Esophagus mucosa (tissue), 1 donor: ENCODE results near the gene PRDX3. TPM values are rescaled to one million over a fixed set of nuclear protein-coding genes. Genes with fewer than 3 reads are reported as not detected.

Experiments
- ATAC-seq: fragments of 200-7000 bp; cut with Tn5 transposase; one replicate; pipeline ENCODE4 v1.9.1; 2020
- total RNA-seq: library from RNA; stranded (reverse); gene quantifications from one replicate; pipeline ENCODE4 v1.2.4, GENCODE V29; 2023
- donor health status: DM: yes; HTN: yes; CAD: no.

PRDX3 gene
- 72.1 TPM for total RNA-seq

DNA sequence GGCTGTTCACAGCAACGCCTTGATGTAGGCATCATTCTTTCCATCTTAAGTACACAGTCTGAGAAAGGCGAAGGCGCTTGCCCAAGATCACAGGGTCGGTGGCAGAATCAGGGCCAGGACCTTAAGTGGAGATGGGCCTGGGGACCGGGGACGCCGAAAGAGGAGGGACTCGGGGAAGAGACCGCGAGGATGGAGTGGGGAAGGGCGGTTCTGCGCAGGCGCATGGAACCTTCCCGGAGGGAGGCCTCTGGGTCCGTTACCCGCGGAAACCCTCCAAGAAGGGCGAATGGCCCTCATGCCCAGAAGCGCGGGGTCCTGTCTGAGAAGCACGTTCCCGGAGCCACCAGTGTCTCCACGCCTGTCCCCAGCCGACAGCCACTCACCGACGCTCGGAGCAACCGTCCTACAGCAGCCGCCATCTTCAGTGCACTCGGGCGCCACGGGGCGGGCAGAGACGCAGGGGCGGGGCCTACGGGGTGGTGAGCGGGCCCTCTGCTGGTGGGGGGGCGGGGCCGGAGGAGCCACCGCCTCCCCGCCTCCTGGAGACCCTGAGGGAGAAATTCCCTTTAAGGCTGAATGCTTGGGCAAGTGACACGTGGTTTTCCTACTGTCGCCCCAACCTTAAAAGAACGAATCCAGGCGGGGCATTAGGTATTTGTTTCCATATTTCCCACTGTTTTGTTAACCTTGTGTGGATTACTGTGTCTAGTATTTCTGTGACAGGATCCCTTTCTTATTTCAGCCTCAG is at the start of gene PRDX3:
PRDX3 (minus strand) TSS at position 441 of the 748 bp plus-strand sequence; CDS start at position 419, 22 bp downstream.
- ATAC-seq = peak; percentile 94

DNA sequence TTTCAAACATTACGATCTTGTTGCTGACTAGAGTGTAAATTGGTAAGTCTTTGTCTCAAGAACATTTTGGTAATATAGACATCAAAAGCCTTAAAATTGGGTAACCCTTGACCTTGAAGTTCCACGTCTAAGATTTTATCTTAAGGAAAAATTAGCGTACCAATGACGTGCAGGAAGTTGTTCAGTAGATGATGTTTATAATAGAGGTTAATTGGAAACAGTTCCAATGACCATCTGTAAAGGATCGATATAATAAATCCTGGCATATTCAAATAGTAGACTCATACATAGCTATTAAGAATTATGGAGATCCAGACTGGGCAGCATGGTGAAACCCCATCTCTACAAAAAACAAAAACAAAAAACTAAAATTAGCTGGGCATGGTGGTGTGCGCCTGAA is 49.2 kb upstream of the PRDX3 start:
- no peak for ATAC-seq

DNA sequence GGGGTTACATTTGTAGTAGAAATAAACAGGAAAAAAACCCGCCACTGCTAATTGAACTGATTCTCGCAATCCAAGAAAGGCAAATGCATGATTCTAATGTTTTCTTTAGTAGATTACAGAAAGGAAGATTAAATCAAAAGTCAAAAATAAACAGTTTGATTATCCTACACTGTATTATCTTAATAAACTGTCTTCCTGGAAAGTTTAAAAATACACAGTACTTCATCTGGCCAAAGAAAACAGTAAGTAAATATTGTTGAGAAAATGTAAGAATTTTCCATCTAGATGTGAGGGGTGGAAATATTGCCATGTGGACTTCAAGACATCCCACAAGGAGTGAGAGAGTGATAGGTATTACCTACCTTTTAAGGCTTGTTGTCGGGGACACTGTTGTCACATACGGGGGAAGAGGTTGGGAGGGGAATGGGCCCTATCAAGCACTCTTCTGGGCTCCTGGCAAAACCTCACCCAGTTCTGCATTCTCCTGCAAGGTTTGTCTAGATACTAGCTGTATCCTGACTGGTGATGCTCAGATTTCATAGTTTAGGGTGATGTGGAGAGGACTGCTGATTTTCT is 46.6 kb upstream of the PRDX3 start:
- no peak for ATAC-seq

DNA sequence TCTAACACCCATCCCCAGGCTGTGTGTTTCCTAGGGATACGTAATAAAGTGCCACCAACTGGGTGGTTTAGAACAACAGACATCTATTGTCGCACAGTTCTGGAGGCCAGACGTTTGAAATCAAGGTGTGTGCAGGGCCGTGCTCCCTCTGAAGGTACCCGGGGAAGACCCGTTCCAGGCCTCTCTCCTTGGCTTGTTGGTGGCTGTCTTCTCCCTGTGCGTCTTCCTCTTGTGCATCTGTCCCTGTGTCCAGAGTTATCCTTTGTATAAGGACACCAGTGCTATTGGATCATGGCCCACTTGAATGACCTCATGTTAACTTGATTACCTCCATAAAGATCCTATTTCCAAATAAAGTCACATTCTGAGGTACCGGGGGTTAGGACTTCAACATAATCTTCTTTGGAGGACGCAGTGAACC is 44.4 kb upstream of the PRDX3 start:
- ATAC-seq = no peak

DNA sequence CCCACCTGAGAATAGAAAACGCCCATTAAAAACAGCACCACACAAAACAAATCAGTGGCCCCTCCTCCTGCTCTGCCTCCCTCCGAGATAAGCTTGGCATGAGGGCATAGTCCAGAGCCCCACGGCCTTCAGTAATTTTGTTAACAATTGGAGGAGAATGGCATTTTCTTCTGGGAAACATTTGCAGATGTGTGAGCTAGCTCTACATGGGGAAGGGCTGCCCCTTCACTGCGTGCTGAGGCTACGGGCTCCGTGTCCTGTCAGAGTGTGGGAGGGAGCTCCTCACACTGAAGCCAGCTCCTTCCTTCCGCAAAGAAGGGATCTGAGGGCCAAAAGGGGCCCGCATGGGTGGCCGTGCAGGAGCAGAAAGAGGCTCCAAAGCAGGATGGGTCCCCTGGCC is 43.9 kb upstream of the PRDX3 start:
- no peak for ATAC-seq

DNA sequence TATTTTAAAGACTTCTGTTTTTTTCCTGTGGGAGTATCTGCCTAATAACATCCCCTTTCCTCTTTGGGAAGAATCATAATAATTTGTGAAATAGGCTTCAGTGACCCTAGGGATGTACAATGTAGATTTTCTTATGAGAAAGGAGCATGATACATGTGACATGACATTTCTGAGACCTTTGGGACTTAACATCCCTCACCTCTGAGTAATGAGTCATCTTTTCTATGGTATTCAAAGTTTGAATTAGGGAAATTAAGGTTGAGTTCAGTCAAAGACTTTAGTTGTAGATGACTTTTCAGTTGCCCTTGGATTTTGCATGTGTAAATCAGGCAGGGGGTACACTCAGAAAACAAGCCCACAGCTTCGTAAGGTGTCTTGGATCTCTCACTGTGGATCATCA is 43.1 kb upstream of the PRDX3 start:
- no peak for ATAC-seq

DNA sequence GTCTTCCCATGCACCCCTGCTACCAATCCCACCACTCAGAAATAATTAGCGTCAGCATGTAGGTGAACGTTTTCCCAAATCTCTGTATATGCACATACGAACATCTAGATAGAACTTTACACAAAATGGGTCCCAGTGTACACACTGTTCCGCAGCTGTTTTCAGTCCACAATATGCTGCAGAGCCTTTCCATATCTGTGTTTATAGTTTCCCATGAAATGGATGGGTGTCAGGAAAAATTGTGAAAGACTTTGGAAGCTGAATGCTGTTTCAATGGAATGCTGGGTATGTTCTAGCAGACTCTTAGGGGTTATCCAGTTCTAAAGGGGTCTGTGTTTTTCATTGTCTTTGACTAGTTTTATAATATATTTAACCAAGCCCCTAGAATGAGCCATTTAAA is 42.6 kb upstream of the PRDX3 start:
- no peak for ATAC-seq

DNA sequence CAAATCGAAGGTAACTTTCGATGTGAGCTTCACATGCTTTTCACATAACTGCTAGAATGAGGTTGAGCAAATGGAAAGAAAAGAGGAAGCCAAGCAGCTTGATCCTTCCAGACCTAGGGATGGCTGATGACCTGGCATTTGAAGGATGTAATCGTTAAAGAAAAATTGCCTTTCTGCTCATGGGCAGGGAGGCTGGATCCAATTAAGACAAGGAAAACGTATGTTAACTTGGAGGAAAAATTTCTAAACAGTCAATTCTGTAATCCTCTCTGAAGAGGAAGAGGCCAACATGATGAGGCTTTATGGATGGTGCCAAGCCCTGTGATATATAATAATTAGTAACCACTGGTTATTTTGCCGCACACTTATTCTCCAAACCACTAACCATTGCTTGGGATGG is 41.3 kb upstream of the PRDX3 start:
- ATAC-seq = no peak

DNA sequence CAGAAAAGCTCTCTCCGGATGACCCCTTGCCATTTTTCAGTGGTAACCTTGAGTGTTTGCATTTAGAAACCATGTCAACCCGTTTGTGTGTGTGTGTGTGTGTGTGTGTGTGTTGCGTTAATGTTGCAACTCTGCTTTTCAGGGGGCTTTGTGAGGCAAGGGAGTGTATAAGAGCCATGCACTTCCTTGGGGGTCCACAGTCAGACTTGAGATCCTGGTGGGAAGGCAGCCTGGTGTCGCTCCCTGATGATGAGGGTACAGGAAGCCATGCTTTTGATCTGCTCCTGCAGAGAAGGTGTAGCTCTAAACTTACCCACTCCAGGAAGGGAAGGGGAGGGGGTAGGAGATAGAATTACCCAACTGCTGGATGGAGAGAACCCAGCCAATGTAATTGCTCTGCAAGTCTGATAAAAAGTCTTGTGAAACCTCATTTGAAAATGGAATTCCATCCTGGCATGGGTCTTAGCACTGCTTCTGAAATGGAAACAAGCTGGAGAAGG is 39.4 kb upstream of the PRDX3 start:
- ATAC-seq = no peak

DNA sequence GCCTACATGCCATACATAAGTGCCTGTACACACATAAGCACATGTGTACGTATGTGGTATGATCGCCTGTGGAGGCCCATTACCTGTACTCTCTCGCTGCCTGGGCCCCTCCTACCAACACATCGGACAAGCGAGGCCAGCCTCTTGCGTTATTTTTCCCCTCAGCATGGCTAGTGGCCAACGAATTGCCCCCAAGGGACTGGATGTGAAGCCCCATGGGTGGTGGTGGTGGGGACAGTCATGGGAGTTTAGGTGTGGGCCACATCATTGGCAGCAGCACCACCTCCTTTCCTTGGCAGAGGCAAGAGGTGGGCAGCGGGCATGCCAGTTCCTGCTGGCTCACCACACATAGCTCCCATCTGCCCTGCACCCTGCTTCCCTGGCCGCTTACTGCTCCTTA is 38.8 kb upstream of the PRDX3 start:
- ATAC-seq = no peak

DNA sequence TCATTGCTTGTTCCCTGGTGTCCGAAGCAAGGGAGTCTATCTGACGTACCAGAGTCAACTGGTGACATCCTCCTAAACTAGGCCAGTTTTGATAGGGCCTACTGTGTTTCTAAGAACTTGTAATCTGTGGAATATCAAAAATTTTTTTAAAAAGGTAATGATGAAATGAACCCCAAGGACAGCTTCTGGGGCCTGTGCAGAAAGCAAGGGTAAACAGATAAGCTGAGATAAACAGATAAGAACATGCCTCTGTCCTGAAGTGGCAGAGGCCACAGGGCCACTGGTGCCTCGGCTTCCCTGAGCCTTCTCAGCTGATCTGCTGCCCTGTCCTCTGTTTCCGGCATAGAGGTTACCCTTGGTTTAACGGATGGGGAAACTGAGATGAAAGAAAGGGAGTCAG is 37.5 kb upstream of the PRDX3 start:
- no peak for ATAC-seq

DNA sequence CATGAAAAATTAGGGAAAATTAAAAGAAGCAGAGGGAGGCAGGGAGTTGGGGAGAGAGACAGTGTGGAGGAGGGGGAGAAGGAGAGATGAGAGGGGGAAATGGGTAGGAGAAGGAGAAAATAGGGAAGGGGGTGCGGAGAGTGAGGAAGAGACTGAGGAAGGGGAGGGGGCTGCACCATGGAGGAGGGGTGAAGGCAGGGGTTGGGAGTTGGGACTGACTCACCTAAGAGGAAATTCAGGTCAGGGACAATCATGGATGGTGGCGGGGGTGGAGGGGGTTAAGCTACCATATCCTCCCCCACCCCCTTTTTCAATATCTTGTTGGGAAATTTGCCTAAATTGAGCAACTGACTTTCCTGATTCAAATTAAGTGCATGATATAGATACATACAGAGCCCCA is 36.8 kb upstream of the PRDX3 start:
- no peak for ATAC-seq

DNA sequence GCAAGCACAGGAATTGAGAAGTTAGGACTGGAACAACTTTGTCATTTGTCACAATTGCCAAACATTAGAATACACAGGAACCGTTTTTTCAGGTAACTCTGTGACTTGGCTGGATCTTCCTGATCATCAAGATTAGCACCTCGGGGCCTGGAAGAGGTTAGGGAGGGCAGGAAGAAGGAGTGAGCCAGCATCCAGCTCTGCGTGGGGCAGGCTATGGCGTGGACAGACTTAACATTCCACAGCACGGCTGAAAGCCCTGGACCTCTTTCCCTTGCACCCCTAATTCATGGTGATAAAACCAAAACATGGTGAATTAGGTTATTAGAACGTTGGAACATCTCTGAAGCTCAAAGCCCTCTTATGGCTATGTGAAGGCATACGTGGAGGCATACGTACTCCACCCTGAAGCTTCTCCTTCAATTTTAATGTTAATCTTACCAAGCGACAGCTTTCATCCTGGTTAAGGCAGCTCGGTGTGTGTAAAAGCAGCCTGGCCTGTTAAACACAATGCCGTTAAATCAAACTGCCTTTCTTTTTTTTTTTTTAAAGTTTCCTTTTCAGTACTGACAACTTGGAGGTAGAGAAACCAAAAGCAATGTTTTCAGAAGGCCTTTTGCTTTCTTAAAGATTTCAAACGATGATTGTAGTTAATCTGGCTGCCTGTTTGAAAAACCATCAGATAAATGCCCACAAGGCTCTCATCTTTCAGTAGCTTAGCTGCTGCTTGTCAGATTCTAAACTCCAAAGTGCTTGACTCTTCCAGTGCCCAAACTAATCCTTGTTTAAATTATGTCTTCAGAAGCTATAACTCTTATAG is 33.2 kb upstream of the PRDX3 start:
- ATAC-seq = no peak

DNA sequence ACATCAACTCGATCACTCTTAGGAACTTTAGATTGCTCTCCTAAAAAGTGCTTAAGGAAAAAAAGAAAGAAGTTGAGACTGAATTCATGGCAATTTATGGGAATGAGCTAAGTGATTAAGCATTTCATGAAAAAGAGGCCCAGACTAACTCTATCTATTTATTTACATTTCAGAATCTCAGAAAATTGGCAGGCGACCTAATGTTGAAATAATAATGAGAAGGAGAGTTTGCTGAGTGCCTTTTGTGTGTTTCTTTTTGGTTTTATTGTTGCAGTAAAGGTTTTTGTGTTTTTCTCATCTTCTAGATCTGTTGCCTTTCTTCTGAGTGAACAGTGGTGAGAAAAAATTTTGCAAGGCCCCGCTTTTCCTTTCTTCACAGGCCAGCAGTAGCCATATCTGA is 32.6 kb upstream of the PRDX3 start:
- no peak for ATAC-seq

DNA sequence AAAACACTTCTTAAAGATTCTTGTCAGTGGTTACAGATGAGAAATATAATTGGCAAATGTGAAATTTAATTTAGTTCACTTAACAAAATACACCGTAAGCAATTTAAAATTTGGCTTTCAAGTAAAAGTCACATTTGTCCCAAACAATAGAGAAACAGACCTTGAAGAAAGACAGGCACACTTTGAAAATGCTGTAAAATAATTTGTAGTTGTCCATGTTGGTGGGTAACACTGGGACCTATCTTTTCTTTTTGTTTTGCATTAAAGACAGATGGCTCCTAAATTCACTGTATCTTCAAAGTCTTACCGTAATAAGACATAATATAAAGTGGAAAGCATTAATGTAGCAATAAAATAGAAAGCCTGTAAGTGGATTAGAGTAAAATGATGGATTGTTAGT is 32.0 kb upstream of the PRDX3 start:
- no peak for ATAC-seq

DNA sequence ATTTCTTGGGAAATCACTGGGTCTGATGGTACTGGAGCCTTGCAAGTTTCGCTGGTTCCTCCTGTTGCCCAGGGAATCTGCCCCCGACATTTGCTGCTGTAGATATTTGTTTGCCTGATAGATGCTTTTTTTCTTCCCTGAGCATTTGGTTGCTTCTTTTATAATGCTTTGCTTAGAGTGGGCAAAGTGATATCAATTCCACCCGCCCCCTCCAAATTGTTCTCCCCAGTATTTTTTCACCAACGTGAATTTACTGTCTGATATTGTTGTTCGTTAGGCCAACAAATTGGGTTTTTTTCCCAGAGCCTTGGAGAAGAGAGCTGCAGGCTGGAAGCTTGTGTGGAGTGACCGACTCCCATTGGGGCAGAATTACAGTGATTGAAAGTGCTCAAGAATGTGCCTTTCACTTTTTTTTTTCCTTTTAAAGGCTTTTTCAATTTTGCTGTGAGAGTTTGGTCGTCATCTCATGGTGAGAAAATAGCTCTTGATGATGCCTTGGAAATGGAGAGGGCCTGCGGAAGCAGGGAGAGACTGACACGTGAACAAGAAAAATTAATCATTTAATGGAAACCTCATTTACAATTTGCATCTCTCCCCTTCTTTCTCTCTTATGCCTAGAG is 31.2 kb upstream of the PRDX3 start:
- ATAC-seq = no peak

DNA sequence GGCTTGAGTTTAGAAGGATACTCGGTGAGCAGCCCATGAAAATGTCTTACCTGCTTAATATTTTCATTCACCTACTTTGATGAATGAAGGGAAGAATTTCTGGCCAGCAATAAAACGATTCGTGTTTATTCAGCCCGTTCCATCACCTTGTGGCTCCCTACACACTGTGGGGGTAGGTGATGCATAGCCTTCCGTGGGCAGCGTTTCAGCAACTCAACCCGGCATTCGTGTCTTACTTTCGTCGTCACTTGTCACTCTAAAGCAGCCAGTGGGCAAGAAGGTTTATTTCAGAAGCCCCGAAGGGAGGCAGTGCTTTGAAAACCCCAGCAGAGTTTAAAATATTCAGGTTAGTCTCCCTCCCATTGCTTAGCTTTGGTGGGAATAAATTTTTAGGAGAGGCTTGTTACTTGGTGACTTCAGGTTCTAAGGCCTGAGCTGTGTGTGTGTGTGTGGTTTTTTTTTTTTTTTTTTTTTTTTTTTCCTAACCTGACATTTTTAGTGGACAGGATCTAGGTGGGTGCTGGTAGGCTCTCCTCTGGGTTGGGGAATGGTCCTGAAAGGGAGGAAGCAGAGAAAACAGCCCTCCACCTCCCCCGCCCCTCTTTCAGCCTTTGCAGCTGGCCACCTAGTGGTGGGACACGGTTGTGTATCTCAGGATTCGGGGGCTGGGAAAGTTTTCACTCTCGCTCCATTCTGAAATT is 30.6 kb upstream of the PRDX3 start:
- ATAC-seq = no peak

DNA sequence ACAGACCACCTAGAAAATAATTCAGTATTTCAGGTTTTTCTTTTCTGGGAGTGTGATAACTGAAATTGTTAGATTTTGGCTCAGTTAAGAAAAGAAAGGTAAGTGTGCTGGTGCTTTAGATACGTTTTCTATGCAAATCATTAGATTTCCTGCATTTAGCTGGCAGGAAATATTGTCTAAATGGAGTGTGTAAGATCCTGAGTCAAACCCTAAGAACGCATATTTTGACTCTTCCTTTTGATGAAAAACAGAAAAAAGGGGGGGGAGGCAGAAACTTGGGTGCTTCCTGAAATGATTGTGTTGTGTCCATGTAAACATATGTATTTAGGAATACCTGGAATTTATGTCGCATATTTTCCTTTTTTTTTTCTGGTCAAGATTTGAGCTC is 29.9 kb upstream of the PRDX3 start:
- no peak for ATAC-seq

DNA sequence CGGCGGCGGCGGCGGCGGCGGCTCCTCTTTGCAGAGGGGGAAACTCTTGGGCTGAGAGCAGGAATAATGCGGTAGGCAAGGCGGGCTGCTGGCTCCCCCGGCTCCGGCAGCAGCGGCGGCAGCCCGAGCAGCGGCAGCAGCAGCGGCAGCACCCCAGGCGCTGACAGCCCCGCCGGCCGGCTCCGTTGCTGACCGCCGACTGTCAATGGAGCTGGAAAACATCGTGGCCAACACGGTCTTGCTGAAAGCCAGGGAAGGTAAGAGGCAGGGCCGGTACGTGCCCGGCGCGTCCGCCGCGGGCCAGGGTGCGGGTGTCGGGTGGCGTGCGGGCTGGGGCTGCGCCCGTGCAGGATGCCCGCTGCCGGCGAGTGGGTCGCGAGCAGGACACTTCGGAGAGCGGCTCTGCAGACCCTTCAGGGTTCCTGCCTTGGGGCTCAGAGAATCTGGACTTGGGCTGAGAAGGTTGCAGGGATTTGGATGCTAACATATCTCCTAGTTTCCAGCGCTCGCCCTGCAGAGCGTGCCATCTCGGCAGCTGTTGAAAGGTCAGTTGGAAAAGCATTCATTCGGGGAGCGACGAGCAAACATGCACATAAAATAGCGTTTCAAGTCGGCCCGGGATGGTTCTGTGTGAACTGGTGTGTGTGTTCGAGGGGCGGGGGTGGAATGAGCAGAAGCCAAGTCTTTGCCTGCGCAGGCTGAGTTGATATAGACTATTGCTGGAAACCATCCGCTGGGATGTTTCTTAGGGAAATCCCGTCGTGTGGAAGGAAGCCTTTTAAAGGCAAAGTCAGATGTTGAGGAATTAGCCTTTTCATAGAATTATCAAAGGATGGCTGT is 29.3 kb upstream of the PRDX3 start:
- peak; percentile 41 for ATAC-seq

DNA sequence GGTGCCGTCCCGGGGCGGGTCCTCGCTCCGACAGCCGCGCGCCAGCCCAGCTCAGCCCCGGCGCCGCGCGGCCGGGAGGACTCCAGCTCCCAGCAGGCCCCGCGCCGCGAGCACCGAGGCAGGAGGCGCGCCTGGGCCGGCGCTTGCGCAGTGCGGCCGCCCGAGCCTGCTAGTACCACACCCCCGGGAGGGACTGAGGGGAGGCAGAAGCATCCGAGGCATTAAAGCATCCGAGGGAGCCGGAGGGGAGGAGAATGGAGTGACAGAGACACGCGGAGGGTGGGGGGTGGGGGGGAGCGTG is 28.7 kb upstream of the PRDX3 start, which contains the start of gene GRK5:
GRK5 (plus strand) TSS at position 206 of the 301 bp plus-strand sequence. CDS start 347 bp downstream, outside the sequence.
- ATAC-seq = peak; percentile 97

DNA sequence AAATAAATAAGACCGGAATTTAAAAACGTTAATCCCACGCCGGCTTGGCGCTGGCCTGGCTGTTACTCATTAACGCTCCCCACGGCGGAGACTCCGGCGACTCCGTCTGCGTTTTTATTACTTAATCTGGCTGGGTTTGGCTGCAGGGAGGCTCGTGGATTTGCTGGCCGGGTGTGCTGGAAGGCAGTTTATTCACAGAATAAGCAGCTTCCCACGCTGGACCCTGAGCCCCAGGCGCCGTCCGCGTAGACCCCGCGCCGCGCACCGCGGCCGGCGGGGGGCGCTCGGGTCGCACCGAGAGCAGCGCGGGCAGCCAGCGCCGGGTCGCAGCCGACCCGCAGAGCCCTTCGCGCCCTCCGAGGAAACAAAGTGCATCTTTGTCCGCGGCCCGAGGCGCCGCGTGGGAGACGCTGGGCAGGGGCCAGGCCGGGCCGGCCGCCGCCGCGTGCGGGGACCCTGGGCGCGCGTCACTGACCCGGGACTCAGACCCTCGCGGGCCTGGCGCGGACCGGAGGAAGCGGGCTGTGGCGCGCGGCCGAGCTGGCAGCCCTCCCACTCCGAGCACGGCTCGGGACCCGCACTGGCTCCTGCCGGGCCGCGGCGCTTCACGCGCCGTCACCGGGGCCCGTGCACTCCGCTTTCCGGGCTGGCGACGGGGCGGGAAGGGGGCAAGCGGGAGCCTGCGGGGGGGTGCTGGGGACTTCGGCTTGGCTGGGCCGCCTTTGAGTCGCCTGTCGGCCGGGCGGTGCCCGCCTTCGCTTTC is 28.2 kb upstream of the PRDX3 start:
- ATAC-seq = peak; percentile 59
